Frontal cortex (tissue), 4 donors: Measurements from ENCODE around the gene SCGN. TPM values are rescaled to one million over a fixed set of nuclear protein-coding genes. Genes with fewer than 3 reads are reported as not detected.
"Not testable (repeated sequence)": the region's sequence is repeated elsewhere in the genome, so short reads cannot be mapped to it uniquely, and the experiment has no call there.

ENCODE experiments used
- DNase-seq, 2 donors: peaks; one replicate each; pipeline ENCODE4 v3.0.0; 2012; ENCODE audit warnings: low spot score in 2 of 2
- FAIRE-seq: peaks from 2 replicates; lab custom pipeline; 2012; peaks lifted over from hg19 to GRCh38; lab: Jason Lieb, UNC
- total RNA-seq: library from RNA; depleted of rRNA; stranded (reverse); fragments of >200 nt; gene quantifications from one replicate; pipeline ENCODE4 v1.2.3, GENCODE V29; 2014
- donor health status: control.
- donor health status: control.
- donor health status: control.

The SCGN gene
- total RNA-seq, 1 donor from 2014 or later, result 30.2 TPM

GRCh38 chr6:25714765-25715164 lies 62.8 kb downstream of the SCGN start:
- FAIRE-seq (no peak), DNase-seq (no peak)

- no peak for FAIRE-seq
- DNase-seq, result no peak
Observed at GRCh38 chr6:25715794-25716193, 63.8 kb downstream of the SCGN start.

DNA sequence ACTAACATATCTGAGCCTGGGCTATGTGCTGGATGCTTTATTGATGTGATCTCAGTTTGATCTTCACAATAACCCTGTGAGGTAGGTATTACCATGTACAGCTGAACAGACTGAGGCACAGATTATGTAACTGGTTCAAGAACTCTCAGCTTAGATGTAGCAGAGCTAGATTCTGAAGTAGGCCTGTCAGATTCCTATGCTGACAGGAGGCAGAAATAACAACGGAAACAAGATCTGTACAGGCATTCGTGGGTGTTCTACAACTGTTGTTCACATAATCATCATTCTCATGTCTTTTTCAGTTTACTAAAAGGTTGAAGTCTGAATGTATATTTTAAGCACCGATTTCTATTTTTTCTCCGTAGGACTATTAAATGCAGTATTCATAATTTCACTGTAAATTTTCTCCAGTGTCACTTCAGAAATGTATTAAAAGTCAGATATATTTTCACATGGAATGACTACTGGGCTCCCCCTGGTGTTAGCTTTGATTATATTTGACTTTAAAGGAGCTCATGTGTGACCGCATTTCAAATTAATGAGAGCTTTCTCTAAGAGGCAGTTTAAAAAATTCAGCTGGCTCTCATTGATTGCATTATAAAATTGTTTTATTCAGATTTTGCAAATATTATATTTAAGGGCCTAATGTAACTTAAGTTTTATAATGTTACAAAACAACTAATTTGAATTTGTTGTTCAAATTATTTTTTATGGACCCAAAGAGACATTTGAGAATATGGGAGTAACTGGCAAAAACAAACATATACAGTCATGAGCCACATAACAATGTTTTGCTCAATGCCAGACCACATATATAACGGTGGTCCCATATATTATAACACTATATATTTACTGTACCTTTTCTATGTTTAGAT lies 66.1 kb downstream of the SCGN start:
- DNase-seq (no peak), FAIRE-seq (peak; percentile 61)

GRCh38 chr6:25726122-25726911 lies 74.3 kb downstream of the SCGN start:
- DNase-seq, result no peak
- no peak for FAIRE-seq

DNA sequence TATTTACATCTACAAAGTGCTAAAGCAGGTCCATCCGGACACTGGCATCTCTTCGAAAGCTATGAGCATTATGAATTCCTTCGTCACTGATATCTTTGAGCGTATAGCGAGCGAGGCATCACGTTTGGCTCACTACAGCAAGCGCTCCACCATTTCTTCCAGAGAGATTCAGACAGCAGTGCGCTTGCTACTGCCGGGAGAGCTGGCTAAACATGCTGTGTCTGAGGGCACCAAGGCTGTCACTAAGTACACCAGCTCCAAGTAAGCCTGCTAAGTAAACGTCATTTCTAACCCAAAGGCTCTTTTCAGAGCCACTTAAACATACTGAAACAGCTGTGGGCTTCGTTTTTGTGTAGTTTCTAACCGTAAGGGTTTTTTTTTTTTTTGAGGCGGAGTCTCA lies 75.0 kb downstream of the SCGN start:
- no peak for DNase-seq
- no peak for FAIRE-seq

- FAIRE-seq, result no peak
- no peak for DNase-seq
Observed at GRCh38 chr6:25730907-25731306, 78.9 kb downstream of the SCGN start.

DNA sequence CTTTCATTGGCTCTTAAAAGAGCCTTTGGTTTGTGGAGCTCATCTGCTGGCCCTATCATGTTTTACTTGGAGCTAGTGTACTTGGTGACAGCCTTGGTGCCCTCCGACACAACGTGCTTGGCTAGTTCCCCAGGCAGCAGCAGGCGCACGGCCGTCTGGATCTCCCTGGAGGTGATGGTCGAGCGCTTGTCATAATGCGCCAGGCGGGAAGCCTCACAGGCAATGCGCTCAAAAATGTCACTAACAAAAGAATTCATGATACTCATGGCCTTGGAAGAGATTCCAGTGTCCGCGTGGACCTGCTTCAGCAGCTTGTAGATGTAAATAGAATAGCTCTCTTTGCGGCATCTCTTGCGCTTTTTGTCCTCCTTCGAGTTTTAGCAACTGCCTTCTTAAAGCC lies 79.7 kb downstream of the SCGN start:
- FAIRE-seq (no peak), DNase-seq (no peak)

- DNase-seq (no peak), FAIRE-seq (no peak)
Observed at GRCh38 chr6:25732468-25733198, 80.6 kb downstream of the SCGN start.

- DNase-seq (no peak), FAIRE-seq (no peak)
Observed at GRCh38 chr6:25735261-25735660, 83.2 kb downstream of the SCGN start.

DNA sequence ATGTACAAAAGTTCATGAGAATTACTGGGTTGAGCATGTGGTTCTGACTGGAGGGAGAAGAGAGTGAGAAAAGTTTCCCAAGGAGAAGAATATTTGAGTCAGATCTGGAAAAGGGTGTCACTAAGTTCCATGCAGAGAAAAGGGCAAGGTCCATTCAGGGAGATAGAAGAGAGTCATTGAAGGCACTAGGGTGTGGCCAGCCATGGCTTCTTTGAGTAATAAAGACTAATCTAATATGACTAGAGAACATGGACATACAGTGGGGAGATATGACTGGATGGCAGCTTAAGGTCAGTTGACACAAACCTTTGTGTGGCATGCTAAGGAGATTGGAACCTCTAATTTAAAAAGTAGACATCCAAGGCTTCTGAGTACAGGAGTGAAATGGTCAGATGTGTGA lies 91.9 kb downstream of the SCGN start:
- no peak for FAIRE-seq
- DNase-seq, result no peak

GRCh38 chr6:25745836-25746235 lies 93.8 kb downstream of the SCGN start:
- FAIRE-seq, result no peak
- no peak for DNase-seq

- FAIRE-seq, result no peak
- DNase-seq, result no peak
Observed at GRCh38 chr6:25746968-25747367, 95.0 kb downstream of the SCGN start.

DNA sequence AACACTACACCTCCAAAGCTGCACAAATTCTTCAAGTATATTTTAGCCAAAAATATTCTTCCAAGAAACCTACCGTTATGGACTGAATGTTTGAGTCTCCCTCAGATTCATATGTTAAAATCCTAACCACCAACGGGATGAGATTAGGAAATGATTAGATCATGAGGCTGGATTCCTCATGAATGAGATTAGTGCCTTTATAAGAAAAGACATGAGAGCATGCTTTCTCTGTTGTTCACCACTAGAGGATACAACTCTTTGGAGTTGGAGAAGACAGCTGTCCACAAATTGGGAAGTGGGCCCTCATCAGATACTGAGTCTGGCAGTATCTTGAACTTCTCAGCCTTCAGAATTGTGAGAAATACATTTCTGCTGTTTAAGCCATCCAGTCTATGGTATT lies 95.5 kb downstream of the SCGN start:
- DNase-seq (no peak), FAIRE-seq (no peak)

- DNase-seq, result no peak
- FAIRE-seq, result no peak
Observed at GRCh38 chr6:25748049-25748448, 96.0 kb downstream of the SCGN start.

GRCh38 chr6:25748601-25749517 lies 96.8 kb downstream of the SCGN start:
- DNase-seq, FAIRE-seq: not testable (repeated sequence)

- DNase-seq (no peak), FAIRE-seq (no peak)
Observed at GRCh38 chr6:25749837-25750236, 97.8 kb downstream of the SCGN start.

DNA sequence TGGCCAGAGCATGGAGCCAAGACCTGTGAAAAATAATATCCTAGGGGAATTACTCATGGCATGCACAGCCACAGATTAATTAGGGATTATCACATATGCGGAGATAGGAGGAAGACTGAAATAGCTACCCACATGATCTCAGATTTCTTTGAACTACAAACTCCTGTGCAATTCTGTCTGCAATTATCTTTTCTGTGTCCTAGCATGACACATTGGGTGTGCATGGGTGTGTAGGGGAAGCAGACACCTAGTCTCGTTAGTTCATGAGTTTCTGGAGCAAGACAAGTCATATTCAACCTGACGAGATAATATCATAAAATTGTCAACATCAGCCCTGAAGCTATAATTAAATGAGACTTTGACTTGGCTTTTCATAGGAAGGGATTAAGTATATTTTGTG lies 98.9 kb downstream of the SCGN start:
- no peak for DNase-seq
- FAIRE-seq, result no peak
